Activated T-cell treated with anti-CD3 and anti-CD28 coated beads for 48 hours (primary cell): Measurements from ENCODE around the gene GLIS1.

Experiments
- DNase-seq: peaks from one replicate; pipeline ENCODE4 v3.0.0-alpha.2; 2020; ENCODE audit warnings: low read depth

Gene GLIS1

DNA sequence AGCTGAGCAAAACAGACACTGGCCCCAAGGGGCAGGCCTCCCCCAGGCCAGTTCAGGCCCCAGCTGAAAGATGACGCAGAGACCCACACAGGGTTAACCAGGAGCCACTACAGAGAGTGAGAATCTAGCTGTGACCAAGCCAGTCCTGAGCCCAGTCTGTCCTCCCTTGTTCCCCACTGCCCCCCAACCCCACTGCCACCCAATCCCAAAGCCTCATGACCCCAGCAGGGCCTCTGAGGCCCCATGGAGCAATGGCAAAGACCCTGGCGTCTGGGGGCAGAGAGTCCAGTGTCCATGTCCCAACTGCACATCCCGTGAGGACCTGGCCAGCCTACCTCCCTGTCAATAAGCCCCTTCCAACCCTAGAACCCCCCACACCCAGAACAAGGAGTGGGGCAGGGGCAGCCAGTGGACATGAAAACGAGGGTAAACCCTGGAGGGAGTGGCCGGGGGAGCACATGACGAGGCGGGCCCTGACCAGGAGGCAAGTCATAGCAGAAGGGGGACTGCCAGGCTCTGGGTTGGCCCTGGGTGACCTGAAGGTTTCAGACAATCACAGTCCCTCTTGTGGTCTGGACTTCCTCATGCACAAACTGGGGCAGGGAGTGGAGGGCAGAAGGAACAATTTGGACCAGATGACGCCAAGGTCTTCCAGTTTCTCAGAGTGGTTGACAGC, 100.5 kb downstream of the GLIS1 start:
- DNase-seq = no peak

DNA sequence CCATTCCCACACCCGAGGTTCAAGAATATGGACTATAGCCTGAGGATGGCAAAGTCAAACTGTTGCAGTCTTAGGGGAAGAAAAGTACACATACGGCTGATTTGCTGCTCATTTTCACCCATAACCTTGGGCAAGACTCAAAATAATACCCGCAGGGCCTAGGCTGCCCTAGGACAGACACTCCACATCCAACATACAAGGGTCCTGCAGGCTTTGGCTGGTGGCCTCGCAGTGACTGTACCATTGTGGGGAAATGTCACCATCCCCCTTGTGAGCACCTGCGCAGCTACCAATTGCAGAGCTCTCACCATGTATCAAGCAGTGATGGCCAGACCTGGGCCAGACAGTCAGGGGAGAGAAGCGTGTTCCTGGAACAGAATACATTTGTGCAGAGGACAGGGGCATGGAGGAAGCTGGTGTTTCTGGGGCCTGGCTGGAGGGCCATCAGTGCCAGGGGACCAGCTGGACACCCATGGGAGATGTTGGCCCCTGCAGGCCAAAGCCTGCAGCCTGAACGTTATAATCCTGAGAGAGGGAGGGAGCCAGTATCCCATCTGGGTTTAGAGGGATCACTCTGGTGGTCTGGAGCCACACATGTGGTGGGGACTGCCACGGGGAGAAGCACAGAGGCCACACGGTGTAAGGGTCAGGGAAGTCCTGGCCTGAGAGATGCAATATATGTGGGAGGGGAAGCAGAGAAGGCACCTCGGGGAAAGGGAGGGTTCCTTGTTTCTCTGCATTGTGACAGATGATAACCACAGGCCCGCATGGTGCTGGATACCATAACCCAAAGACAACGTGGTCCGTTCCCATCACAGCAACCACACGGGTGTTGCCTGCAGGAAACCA, 101.2 kb downstream of the GLIS1 start:
- no peak for DNase-seq

DNA sequence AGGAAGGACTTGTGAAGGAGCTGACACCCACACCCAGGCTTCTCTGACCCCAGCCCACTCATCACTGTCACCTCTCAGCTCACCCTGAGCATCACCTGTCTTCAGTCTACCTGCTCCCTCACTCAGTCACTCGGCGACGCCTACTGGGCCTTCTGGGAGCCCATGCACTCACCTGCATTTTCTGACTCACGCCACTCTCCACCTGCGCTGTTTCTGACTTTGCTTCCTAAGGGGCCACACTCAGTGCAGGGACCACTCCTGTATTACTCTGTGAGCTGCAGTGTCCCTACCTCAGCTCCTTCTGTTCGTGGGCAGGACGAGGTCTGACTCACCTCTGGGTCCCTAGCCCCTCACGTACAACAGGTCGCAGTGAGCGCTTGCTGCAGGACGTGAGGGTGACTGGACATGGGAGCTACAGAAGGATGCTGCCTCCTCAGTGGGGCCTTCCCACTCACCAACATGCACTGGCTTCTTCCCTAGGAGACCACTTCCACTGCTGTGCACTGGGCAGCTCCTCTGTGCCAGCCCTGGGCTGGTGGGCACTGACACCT, 102.3 kb downstream of the GLIS1 start:
- DNase-seq = no peak

DNA sequence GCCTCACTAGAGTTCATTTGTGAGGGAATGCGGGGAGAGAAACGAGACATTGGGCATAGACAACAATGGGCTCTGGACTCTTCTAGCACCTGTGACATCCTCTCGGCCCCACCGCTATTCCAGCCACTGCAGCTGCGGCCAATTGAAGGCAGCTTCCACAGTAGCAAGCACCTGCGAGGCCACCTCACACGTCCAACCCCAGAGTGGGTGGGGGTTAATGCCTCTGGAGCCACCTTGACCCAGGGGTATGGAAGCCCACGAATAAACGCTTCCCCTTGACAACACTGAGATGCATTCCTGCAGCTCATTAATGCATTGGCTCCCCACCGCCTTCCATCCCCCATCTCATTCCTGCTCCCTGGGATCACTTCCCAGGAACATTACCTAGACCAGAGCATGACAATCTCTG, 104.4 kb downstream of the GLIS1 start:
- no peak for DNase-seq

DNA sequence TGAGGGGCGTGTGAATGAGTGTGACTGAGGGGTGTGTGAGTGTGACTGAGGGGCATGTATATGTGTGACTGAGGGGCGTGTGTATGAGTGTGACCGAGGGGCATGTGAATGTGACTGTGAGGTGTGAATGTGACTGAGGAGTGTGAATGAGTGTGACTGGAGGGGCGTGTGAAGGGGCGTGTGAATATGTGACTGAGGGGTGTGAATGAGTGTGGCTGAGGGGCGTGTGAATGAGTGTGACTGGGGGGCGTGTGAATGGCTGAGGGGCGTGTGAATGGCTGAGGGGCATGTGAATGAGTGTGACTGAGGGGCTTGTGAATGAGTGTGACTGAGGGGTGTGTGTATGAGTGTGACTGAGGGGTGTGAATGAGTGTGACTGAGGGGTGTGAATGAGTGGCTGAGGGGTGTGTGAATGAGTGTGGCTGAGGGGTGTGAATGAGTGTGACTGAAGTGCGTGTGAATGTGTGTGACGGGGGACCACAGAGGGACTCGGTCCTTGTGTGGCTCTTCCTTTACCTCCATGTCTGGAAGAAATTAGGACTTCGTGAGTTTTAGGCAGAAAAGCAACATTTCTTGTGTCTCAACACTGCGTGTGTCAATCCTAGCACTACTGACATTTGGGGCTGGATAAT, 105.8 kb downstream of the GLIS1 start:
- no peak for DNase-seq

DNA sequence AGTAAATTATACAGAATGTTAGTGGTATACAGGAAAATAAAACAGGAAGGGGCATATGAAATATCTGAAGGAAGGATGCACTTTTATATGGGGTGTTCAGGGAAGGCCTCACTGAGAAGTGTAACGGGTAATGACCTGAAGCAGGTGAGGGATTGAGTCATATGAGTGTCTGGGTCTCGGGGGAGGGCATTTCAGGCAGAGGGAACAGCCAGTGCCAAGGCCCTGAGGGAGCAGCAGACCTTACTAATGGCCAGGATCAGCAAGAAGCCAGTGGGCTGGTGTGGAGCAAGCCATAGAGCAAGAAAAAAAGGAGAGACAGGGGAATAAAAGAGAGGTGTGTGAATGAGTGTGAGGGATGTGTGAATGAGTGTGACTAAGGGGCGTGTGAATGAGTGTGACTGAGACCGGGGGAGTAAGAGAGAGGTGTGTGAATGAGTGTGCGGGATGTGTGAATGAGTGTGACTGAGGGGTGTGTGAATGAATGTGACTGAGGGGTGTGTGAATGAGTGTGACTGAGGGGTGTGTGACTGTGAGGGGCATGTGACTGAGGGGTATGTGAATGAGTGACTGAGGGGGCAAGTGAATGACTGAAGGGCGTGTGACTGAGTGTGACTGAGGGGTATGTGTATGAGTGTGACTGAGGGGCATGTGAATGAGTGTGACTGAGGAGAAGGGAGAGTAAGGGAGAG, 107.2 kb downstream of the GLIS1 start:
- DNase-seq = no peak

DNA sequence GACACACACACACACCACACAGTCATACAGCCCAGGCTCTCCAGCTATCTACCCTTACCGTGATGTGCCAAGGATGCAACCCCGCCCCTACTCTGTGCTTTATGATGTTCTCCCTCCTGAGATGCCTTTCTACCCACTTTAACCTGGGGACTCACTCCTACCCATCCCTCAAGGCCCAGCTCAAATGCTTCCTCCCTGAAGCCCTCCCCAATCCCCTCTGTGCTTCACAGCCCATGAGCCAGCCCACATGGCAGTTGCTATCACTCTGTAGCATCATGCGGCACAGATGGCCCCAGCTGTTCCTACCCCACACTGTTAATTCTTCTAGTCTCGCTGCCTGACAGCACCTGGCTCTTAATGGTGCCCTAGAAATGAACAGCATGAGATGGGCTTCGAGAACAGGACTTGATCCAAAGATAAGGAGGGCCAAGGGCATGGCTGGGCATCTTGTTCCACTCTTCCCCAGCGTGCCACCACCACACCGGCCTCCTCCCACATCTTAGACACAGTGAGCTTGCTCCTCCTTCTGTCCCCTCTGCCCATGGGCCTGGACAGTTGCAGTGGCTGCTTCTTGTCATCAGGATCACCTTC, 109.8 kb downstream of the GLIS1 start:
- no peak for DNase-seq

DNA sequence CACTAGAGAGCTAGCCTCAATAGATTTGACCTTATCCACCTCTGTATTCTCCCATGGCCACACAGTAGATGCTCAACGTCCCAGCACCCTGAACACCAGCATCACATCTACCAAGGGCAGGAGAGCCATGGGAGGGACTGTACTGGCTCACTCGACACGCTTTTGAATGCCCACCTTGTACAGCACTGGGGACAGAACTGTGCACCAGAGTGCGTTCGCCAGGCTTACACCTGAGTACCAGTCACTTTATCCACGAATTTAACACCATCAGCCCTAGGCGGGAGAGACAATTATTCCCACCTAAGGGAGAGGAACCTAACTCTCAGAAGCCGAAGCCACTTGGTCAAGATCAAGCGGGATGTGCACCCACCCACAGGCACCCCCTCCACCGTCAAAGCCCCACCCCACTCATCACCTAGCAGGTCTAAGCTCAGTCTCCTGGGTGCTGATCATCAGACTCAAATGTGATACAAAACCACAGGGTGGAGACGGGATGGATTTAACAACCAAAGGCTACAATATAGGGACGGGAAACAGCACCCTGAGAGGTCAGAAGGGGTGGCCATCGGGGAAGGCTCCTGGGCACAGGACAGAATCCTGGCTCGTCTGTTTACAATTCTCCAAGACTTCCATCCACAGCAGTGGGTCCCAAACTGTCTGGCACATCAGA, 110.5 kb downstream of the GLIS1 start:
- DNase-seq = no peak

DNA sequence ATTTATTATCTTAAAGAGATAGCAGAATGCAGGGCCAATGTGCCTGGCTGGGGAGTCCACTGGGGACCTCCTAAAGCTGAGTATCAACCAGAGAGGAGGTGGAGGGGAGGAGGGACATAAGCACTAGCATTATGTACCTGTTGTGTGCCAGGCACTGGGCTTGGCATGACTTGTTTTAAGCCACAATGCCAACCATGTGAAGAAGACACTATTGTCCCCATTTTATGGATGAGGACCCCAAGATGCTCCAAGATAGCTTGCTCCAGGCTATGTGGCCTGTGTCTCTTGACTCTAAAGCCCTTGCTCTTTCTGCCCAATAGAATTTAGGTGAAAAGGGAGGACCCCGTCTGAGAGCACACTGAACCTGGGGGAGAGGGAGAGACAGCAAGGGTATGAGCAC, 111.3 kb downstream of the GLIS1 start:
- no peak for DNase-seq

DNA sequence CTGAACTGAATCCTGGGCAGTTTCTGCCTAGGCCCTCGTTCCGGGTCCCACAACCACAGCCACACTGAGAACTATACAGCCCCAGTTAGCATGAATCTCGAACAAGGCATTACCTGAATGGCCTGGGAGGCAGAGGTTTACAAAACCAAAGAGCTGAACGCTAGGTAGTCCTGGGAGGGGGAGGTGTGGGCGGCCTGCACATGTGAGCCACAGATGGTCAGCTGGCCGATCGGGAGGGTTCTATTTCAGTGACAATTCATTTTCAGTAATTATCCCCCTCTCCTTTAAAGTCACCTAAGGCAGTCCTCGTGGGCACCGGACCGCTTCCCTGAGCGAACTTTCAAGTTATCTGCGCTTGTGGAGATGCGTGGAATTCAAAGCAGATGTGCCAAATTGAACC, 111.9 kb downstream of the GLIS1 start:
- no peak for DNase-seq

DNA sequence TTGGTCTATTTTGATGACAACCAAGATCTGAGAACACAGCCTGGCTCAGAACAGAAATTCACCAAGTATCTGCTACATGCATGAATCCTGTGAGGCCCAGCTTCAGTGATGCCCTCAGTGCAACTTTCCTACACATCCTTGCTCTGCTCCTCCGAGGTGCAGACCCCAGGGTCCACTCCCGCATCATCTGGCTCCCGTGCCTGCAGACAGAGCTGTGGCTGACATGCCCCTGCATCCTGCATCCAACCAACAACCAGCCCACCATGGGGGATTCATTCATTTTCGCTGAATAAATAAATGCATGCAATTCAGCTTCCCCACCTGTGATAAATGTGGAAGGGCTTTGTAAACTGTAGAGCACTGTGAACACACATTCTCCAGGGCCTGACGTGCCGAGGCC, 112.3 kb downstream of the GLIS1 start:
- no peak for DNase-seq

DNA sequence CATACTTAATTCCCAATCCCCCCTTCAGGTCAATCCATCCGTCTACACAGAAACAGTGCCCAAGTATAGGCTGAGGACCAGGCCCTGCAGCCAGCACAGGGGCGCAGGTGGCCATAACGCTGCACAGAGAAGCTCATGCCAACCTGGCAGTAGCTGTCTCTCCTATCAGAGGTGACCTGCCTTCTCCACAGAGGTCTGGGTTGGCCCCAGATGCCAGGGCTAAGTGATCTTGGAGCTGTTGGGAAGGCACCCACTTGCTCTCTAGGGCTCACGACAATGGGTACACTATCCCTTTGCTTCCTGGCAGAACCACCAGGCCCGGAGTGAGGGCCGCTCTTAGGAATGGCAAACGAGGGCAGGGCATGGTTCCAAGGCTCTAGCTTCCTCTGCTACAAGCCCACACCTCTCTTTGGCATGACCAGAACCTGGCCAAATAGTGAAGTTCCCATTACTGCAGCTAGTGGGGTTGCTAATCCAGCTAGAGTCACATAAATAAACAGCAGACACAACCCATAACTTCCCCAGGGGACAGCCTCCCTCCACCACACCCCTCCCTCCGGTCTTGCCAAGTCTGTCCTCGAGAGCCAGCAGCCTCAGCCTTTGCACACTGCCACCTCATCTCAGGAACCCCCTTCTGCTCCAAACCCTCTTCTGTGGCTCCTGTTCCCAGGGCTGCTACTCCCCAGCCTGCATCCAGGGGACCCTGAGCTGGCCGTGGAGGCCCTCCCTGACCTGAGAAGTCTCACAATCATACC, 113.0 kb downstream of the GLIS1 start:
- DNase-seq = no peak

DNA sequence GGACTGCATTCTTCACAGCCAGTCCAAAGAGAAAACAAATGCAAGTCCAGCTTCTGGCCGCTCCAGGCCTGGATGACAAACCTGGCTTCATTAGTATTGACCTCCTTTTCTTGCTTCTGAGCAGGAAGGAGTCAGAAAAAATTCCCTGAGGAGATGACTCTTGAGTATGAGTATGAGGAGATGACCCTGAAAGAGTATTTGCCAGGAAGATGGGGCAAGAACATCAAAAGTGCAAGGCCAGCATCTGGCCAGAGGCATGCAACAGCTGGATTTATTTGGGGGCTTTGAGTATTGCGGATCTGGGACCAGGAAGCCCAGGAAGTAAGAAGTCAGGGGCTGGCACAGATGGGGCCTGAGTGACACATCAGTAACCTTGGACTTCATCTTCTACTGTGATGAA, 113.9 kb downstream of the GLIS1 start:
- DNase-seq = no peak

DNA sequence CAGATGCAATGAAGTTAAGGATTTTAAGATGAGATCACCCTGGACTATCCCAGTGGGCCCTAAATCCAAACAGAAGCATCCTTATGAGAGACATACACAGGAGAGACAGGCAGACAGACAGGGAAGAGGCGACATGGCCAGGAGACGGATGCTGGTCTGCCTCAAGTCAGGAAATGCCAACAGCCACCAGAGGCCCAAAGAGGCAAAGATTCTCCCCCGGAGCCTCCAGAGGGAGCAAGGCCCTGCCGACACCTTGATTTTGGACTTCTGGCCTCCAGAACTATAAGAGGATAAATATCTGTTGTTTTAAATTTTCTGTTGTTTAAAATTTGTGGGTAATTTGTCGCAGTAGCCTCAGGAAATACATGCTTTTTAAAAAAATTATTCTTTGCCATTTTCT, 116.4 kb downstream of the GLIS1 start:
- no peak for DNase-seq

DNA sequence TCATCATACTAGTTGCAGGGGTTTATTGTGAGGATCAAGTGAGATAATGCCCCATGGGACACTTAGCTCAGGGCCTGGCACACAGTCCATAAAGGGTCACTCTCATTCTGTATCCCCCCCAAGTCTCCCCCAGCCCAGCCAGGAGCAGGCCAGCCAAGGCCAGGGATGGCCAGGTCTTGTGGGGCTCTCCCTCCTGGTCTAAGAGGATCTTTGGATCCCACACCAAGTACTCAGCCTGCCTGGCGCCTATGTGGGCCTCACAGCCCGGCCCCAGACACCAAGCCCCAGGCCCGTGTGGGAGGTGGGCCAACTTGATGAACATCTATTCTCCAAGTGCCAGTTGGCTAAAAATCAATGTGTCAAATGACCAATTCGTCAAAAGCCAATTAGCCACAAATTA, 117.8 kb downstream of the GLIS1 start:
- DNase-seq = no peak

DNA sequence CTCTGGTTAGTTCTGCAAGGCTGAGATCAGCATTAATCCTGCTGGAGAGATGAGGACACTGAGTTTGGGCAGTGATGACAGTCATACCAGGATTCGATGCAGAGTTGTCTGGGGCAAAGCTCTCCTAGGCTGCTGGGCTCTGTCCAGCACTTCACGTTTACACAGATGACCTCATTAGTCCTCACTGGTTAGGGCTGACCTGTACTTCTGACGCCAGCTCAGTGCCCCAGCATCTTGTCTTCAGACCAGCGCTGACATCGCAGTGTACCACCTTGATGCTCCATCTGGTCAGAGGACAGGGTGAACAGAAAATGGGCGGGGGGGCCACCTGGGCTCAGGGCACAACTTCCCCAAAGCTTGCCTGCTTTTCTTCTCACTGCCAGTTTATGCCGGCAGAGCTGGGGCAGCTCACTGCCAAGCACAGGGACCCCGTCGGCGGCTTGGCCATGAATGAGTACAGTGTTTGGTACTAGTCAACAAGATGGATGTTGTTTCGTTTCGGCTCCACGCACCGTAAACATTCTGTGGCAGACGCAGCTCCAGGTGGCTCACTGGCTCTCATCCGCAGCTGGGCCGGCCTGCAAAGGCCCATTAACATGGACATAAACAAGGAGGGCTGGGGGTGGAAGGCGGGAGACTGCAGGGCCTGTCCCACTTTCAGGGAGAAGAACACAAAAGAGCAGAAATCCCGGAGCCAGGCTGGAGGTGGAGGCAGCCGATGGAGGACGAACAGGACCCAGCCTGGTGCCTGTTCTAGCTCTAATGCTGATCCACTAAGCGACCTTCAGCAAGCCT, 118.7 kb downstream of the GLIS1 start:
- no peak for DNase-seq

DNA sequence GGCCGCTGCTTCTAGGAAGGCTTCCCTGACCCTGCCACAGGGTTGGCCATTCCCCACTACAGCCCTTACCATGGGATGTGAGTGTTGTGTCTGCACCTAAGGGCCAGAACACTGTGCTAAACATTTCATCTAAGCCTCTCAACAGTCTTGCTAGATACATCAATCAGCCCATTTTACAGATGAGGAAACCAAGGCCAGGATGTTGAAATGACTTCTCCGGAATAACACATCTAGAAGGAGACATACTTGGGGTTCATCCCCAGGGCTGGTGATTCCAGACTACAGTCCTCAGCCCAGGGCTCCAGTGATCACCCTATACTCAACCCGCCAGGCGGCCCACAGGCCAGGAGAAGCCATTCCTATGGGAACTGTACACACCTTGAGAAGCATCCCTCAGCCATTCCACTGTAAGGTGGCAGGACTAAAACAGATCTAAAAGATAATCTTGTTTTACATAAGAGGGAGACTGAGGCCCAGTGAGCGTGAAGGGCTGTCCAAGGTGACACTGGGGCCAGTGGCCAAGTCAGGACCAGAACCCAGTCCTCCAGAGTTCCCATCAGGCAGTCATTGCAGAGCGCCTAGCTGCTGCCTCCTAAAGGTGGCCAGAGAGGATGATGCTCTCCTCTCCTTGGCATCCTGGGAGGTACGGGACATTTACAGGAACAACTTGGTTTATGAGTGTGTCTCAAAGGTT, 119.5 kb downstream of the GLIS1 start:
- no peak for DNase-seq

DNA sequence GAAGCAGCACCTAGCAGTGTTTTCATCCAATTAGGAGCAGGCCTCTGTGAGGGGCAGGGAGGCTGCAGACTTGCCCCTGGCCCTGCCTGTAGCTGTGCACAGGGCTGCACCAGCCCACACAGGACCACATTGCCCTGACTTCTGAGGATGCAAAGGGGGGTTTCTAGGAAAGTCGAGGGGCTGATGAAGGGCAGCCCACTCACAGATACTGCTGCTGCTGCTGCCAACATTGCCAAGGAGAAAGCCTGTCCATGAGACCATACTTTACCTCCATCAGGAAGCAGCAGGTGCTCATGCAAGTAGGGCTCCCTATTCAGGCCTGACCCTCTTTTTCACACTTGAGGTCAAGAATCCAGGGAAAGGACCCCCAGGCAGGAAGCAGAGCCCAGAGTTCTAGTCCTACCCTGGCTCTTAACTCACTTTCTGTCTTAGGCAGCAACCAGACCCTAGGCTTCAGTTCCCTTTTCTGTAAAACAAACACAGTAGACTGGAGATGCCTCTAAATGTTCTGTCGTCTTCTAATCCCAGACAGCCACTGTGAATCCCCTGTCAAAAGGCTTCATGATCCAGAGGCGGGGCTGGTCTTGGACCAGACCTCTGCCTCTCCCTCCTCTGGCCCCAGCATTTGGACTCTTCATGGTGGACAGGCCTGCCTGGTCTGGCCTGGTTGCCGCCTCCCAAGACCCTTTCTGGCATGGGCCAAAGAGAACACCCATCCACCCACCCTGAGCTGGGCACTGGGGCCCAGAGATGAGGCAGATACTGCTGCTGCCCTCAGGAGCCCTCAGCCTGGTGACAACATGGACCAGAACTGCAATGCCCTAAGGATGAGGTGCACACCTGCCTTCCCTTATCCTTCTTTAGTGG, 120.2 kb downstream of the GLIS1 start:
- DNase-seq = no peak
